MM.1S (cell line): ENCODE results near the gene ZNF484.
A peak's percentile ranks its signal among the peaks of the same experiment; 100 is the strongest.
"Not testable (repeated sequence)": the region's sequence is repeated elsewhere in the genome, so short reads cannot be mapped to it uniquely, and the experiment has no call there.

Experiments used
- DNase-seq: peaks from one replicate; pipeline ENCODE4 v3.0.0-alpha.2; 2015
- H2AFZ ChIP-seq: fragments of 300-600 bp; sonication (generic); 2 replicates; pipeline ENCODE4 v1.6.0; 2016; ENCODE audit warnings: antibody characterized with exemption, low read length
- H3F3A ChIP-seq: fragments of 300-600 bp; sonication (generic); 2 replicates; pipeline ENCODE4 v1.6.1; 2016; ENCODE audit warnings: mild to moderate bottlenecking, antibody characterized with exemption, low read length, moderate library complexity, mixed read lengths; ENCODE audit not compliant: insufficient read depth
- H3K27ac ChIP-seq: fragments of 300-600 bp; sonication (generic); 2 replicates; pipeline ENCODE4 v1.5.1; 2016; ENCODE audit warnings: mild to moderate bottlenecking, low read length
- H3K27me3 ChIP-seq: fragments of 300-600 bp; sonication (generic); replicated peaks from 2 replicates; pipeline ENCODE4 v1.6.0; 2016; ENCODE audit warnings: low read length; ENCODE audit not compliant: insufficient read depth
- H3K36me3 ChIP-seq: fragments of 300-600 bp; sonication (generic); replicated peaks from 2 replicates; pipeline ENCODE4 v1.6.1; 2016; ENCODE audit warnings: mild to moderate bottlenecking, low read length, mixed read lengths; ENCODE audit not compliant: insufficient read depth
- H3K4me1 ChIP-seq: fragments of 300-600 bp; sonication (generic); 2 replicates; pipeline ENCODE4 v1.6.1; 2016; ENCODE audit warnings: low read length, mixed read lengths
- H3K4me2 ChIP-seq: fragments of 300-600 bp; sonication (generic); 2 replicates; pipeline ENCODE4 v1.6.0; 2016; ENCODE audit warnings: low read depth, low read length
- H3K4me3 ChIP-seq: fragments of 300-600 bp; sonication (generic); 2 replicates; pipeline ENCODE4 v1.5.1; 2016; ENCODE audit warnings: low read length, mixed read lengths
- H3K79me2 ChIP-seq: fragments of 300-600 bp; sonication (generic); 2 replicates; pipeline ENCODE4 v1.6.1; 2016; ENCODE audit warnings: mixed run types, low read length, mixed read lengths
- H3K9ac ChIP-seq: fragments of 300-600 bp; sonication (generic); 2 replicates; pipeline ENCODE4 v1.6.1; 2016; ENCODE audit warnings: low read length, mixed read lengths
- H3K9me2 ChIP-seq: fragments of 300-600 bp; sonication (generic); replicated peaks from 2 replicates; pipeline ENCODE4 v1.6.1; 2016; ENCODE audit warnings: mild to moderate bottlenecking, low read length, mixed read lengths; ENCODE audit not compliant: insufficient read depth
- H3K9me3 ChIP-seq: fragments of 300-600 bp; sonication (generic); replicated peaks from 2 replicates; pipeline ENCODE4 v1.6.1; 2016; ENCODE audit warnings: mild to moderate bottlenecking, low read length, mixed read lengths; ENCODE audit not compliant: insufficient read depth
- H4K20me1 ChIP-seq: fragments of 300-600 bp; sonication (generic); 2 replicates; pipeline ENCODE4 v1.6.1; 2016; ENCODE audit warnings: mild to moderate bottlenecking, low read length, moderate library complexity, mixed read lengths; ENCODE audit not compliant: insufficient read depth
- EZH2 ChIP-seq: fragments of 300-600 bp; sonication (generic); optimal IDR thresholded peaks from 2 replicates; pipeline ENCODE3; 2017; ENCODE audit warnings: low read depth, mild to moderate bottlenecking, antibody characterized with exemption, low read length, mixed read lengths
- EZH2phosphoT487 ChIP-seq: fragments of 300-600 bp; sonication (generic); IDR thresholded peaks from 2 replicates; pipeline ENCODE4 v1.6.1; 2018; ENCODE audit warnings: antibody characterized with exemption, low read length
- TF ChIP-seq, protein P1 (sequence below): fragments of 300-600 bp; sonication (generic); IDR thresholded peaks from 2 replicates; pipeline ENCODE4 v1.5.1; 2016; ENCODE audit warnings: antibody characterized with exemption, low read length, mixed read lengths

Gene ZNF484

DNA sequence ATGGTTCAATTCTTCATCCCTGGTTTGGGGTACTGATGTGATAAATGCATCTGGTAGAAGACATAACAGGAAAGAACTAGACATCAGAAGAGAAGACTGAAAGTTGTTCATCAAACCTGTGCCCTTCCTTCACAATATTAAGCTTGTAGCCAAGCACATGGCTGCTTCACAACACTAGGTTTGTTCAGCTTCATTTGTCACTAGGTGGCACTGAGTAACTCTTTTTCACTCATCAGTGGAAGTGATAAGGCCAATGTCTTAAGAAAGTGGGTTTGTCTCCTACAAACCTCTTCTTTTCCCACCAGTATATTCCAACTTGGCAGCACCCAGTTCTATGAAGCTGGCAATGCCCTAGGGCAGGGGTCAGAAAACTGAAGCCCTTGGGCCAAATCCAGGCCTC is 26.9 kb downstream of the ZNF484 start:
- H3K27ac ChIP-seq = no peak overlapping the region
- no peak for DNase-seq
- no peaks in the 10 kb centered on the region for H3K27me3 ChIP-seq
- H3K4me2 ChIP-seq = no peak overlapping the region
- no peaks in the 10 kb centered on the region for H3K9me3 ChIP-seq
- no peaks in the 10 kb centered on the region for H4K20me1 ChIP-seq
- H2AFZ ChIP-seq = no peak overlapping the region
- no peaks in the 10 kb centered on the region for H3K79me2 ChIP-seq
- no peak overlapping the region for H3K4me3 ChIP-seq
- H3K9ac ChIP-seq = no peak overlapping the region
- H3F3A ChIP-seq = no peaks in the 10 kb centered on the region
- H3K36me3 ChIP-seq = peaks cover 21% of the 10 kb centered on the region
- H3K4me1 ChIP-seq = no peaks in the 10 kb centered on the region
- H3K9me2 ChIP-seq = no peaks in the 10 kb centered on the region
- no peak for TF ChIP-seq EZH2phosphoT487
- TF ChIP-seq, protein P1, sequence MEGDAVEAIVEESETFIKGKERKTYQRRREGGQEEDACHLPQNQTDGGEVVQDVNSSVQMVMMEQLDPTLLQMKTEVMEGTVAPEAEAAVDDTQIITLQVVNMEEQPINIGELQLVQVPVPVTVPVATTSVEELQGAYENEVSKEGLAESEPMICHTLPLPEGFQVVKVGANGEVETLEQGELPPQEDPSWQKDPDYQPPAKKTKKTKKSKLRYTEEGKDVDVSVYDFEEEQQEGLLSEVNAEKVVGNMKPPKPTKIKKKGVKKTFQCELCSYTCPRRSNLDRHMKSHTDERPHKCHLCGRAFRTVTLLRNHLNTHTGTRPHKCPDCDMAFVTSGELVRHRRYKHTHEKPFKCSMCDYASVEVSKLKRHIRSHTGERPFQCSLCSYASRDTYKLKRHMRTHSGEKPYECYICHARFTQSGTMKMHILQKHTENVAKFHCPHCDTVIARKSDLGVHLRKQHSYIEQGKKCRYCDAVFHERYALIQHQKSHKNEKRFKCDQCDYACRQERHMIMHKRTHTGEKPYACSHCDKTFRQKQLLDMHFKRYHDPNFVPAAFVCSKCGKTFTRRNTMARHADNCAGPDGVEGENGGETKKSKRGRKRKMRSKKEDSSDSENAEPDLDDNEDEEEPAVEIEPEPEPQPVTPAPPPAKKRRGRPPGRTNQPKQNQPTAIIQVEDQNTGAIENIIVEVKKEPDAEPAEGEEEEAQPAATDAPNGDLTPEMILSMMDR = peak; percentile 21; the same call in 1 of the 2 replicates

GRCh38 chr9:92848740-92849139 is 29.1 kb downstream of the ZNF484 start:
- not testable (repeated sequence) for H3K27me3 ChIP-seq, H3K4me1 ChIP-seq, DNase-seq, H3K27ac ChIP-seq, H3K9me2 ChIP-seq, H2AFZ ChIP-seq, H3K9me3 ChIP-seq, H3F3A ChIP-seq, H3K9ac ChIP-seq, H3K79me2 ChIP-seq, H3K4me2 ChIP-seq, H4K20me1 ChIP-seq, H3K4me3 ChIP-seq
- peaks cover 21% of the 10 kb centered on the region for H3K36me3 ChIP-seq

GRCh38 chr9:92846662-92847145 is 31.1 kb downstream of the ZNF484 start:
- Histone ChIP-seq H3K4me2 (no peak overlapping the region), H3K9me2 (no peaks in the 10 kb centered on the region), H3K4me1 (no peaks in the 10 kb centered on the region), H3K9me3 (no peaks in the 10 kb centered on the region), H3K27me3 (no peaks in the 10 kb centered on the region), H4K20me1 (no peaks in the 10 kb centered on the region), H3K9ac (no peak overlapping the region), H3F3A (no peaks in the 10 kb centered on the region), H3K36me3 (peaks cover 21% of the 10 kb centered on the region), H2AFZ (no peak overlapping the region), H3K79me2 (no peaks in the 10 kb centered on the region), H3K27ac (no peak overlapping the region), H3K4me3 (no peak overlapping the region)
- no peak for DNase-seq
- TF ChIP-seq EZH2phosphoT487 (no peak), EZH2 (no peak)
- TF ChIP-seq, protein P1 = no peak

GRCh38 chr9:92838411-92838810 is 39.4 kb downstream of the ZNF484 start:
- not testable (repeated sequence) for H3K9me2 ChIP-seq, H4K20me1 ChIP-seq, H2AFZ ChIP-seq, H3K27me3 ChIP-seq, H3K4me2 ChIP-seq, H3K27ac ChIP-seq, H3K79me2 ChIP-seq, DNase-seq, H3F3A ChIP-seq, H3K4me3 ChIP-seq, H3K36me3 ChIP-seq, H3K9me3 ChIP-seq, H3K9ac ChIP-seq, H3K4me1 ChIP-seq
